ENCODE results near the gene STOM.
A peak's percentile ranks its signal among the peaks of the same experiment; 100 is the strongest.

The STOM gene

GRCh38 chr9:121371495-121372061 lies 1.5 kb upstream of the STOM start:
- peak; percentile 66 for DNase-seq (ENCODE audit: low spot score)

DNA sequence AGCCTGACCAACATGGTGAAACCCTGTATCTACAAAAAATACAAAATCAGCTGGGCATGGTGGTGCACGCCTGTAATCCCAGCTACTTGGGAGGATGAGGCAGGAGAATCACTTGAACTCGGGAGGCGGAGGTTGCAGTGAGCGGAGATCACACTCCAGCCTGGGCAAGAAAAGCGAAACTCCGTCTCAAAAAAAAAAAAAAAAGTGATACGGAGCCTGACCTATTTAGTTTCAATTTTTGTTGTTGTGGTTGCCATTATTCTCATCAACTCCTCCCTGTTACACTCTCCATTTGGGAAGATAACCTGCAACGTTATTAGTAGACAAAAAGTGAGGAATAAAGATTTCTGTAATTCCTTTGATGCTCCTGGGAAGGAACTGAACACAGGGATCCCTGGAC lies 1.3 kb downstream of the STOM start:
- peak; percentile 78 for DNase-seq (ENCODE audit: low spot score)

GRCh38 chr9:121368138-121368522 lies 1.9 kb downstream of the STOM start:
- DNase-seq (ENCODE audit: low spot score), result peak; percentile 75

GRCh38 chr9:121367306-121368137 lies 2.5 kb downstream of the STOM start:
- peak; percentile 76 for DNase-seq (ENCODE audit: low spot score)

DNA sequence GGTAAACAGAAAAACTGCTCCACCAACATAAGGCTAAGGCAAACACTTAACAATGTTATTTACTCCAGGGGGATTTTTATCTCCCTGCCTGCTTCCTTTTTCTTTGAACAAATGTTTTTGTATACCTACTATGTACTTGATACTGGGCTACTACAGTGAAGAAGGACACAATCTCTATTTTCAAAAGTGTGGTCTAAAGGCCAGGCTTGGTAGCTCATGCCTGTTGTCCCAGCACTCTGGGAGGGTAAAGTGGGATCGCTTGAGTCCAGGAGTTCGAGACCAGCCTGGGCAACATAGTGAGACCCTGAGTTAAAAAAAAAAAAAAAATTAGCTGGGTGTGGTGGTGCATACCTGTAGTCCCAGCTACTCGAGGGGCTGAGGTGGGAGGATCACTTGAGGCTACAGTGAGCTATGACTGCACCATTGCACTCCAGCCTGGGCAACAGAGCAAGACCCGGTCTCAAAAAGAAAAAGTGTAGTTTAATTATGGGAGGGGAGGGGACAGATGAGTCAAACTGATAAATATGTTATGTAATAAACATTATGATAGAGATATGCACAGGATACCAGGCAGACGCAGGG lies 3.3 kb downstream of the STOM start:
- peak; percentile 75 for DNase-seq (ENCODE audit: low spot score)

- DNase-seq (ENCODE audit: low spot score), result peak; percentile 79
Observed at GRCh38 chr9:121365564-121365963, 4.5 kb downstream of the STOM start.

GRCh38 chr9:121364886-121365285 lies 5.2 kb downstream of the STOM start:
- DNase-seq (ENCODE audit: low spot score), result peak; percentile 77

- DNase-seq (ENCODE audit: low spot score), result peak; percentile 84
Observed at GRCh38 chr9:121364077-121364476, 6.0 kb downstream of the STOM start.

- no peak for DNase-seq (ENCODE audit: low spot score)
Observed at GRCh38 chr9:121363622-121363961, 6.5 kb downstream of the STOM start.

GRCh38 chr9:121362813-121363621 lies 7.0 kb downstream of the STOM start:
- DNase-seq (ENCODE audit: low spot score), result peak; percentile 74

DNA sequence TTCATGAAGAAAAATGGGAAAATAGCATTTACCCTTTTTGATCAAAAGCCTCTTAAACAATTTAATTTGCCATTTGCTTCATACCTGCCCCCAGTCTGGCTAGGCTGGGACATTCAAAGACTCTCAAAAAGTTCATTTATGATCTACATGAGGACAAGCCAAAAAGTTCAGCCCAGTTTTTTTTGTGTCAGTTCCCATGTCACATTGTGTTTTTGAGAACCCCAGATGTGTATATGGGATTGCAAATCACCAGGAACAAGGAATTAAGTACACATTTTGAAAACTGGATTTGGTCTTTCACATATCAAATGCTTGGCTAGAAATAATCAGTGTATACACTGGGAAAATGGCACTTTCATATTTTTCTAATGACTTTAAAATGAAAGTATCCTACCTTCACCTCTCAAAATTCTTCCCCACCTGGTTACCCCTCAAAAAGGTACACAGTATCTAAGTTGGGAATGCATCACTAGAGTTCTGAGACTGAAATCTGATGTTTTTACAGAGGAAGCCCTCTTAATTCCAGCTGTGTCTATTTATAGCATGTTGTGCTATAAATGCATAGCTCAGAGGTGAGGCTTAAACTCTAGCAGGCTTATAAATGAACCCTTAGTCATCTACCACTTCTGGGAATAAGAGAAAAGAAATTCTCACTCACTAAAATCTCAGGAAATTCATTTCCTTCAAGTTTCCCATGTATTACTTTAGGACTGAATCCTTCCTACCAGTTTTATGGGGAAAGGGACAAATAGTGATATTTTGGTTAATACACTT lies 9.3 kb downstream of the STOM start:
- peak; percentile 71 for DNase-seq (ENCODE audit: low spot score)

DNA sequence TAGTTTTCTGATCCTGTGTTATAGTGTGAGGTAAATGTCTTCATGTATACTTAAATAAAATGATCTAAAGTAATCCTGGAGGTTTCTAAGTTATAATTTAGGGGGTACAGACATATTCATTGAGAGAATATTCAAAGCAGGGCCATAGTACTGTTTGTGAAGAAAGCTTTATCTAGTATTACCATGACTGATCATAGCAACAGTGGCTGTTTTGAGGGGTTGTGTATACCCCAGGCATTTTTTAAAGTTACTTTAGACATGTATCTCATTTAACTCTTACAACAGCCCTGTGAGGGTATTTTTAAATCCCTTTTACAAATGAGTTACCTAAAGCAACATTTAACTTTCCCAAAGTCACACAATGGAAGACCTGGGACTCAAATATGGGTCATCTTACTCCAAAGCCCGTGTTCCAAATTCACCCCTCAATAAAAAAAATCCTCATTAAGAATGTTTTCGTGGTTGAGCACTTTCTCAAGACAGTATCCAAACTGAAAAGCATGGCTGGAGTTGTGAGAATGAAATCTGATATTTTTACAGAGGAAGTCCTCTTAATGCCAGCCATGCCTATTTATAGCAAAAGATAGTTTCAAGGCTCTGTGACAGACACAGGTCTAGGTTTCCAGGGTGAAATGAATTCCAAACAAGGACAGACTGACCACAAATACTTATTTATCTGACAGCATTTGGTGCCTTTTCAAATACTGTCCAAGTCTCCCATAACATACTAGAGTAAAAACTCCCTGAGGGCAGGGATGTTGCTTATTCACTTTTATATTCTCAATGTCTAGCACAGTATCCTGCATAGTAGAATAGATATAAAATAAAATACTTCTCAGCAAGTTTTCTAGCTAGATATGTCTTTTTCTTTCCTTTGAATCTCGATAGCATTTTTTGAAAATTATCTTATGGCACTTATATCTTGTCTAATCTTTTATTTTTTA lies 10.4 kb downstream of the STOM start:
- DNase-seq (ENCODE audit: low spot score), result peak; percentile 69

DNA sequence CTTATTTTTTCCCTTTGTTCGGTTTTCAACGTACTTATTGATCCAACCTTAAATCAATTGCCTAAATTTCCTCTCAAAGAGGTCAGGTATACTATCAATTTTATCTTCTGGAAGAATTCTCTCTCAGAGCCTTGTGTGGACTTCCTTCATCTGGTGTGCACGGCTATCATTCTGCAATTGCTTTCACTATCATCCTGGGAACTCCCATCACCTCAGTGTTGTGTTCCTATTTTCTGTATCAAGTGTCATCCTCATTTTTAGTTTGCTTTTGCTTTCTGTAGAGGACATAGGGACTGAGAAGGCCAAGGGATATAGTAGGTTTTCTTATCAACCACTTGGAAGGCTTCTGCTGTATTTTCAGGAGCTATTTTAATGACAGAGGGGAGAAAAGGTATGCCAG lies 11.3 kb downstream of the STOM start:
- no peak for DNase-seq (ENCODE audit: low spot score)

- no peak for DNase-seq (ENCODE audit: low spot score)
Observed at GRCh38 chr9:121357011-121357410, 13.0 kb downstream of the STOM start.

DNA sequence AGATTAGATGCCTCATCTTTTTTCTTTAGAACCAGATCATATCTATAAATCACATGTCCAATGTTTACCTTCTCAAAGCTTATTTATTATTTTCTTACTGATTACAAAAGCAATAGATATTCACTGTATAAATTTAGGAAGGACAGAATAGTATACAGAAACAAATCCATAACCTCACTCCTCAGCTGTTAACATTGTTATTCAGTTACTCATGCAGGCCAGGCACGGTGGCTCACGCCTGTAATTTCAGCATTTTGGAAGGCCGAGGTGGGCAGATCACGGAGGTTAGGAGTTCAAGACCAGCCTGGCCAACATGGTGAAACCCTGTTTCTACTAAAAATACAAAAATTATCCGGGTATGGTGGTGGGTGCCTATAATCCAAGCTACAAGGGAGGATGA lies 15.3 kb downstream of the STOM start:
- DNase-seq (ENCODE audit: low spot score), result no peak

DNA sequence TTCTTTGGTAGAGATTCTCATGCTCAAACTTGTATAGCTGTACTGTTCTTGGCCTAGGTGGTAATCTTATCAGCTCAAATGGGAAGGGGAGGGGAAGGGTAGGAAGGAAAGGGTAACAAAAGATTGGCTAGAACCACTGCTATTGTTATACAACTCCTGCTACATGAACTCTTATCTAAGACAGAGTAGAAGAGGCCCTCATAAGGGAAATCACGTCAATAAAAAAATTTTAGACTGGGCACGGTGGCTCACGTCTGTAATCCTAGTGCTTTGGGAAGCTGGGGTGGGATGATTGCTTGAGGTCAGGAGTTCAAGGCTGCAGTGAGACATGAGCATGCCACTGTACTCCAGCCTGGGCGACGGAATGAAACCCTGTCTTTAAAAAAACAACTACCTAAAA lies 15.9 kb downstream of the STOM start:
- no peak for DNase-seq (ENCODE audit: low spot score)

DNA sequence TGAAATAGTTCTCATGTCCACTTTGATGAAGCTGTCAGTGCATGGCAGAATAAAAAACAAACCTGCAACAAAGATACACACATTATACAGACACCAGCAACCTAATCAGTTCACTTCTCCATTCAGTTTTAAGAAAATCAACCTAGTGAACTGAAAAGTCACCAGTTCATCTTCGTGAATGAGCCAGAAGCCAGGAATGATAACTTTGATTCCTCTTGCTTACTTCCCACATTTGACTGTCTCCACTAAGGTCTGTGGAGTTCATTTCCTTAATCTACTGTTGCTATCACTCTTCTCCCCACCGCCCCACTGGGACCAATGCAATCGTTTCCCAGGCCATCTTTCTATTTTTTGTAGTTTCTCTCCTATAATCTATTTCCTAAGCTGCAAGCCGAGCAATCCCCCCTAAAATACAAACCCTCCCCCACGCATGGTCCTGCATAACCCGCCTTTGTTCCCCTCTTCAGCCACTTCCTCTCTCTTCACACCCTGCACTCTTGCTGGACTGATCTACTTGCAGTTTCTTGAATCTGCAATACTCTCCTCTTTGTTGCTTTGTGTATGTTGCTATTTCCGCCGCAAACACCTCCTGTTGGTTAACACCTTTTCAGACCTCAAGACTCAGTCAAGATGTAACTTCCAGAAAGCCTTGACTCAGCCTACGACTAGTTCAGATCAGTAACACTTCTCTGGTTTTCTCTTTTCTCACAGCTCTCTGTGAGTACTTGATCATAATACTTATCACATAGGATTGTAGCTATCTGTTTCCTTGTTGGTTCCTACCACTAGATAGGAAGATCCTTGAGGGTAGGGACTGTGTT lies 16.6 kb downstream of the STOM start:
- DNase-seq (ENCODE audit: low spot score), result peak; percentile 66

- DNase-seq (ENCODE audit: low spot score), result peak; percentile 99
Observed at GRCh38 chr9:121350993-121351561, 19.0 kb downstream of the STOM start.

DNA sequence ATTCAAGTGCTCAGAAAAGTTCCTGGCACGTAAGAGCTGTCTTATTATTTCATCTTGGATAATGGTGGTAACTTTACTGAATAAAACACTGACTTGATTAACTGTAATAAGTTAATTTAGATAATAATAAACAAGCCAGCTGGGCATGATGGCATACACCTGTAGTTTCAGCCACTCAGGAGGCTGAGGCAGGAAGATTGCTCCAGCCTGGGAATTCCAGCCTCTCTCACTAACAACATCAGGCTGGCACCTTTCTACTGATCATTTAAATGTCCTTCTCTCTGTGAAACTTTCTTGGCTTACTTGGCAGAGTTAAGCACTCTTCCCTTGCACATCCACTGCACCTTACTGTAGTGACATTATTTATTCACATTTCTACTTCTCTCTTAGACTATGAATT lies 20.0 kb downstream of the STOM start:
- DNase-seq (ENCODE audit: low spot score), result peak; percentile 68

All from hematopoietic multipotent progenitor cell treated with erythropoietin and hydrocortisone succinate and interleukin-3 and kit ligand, for 17 days (in vitro differentiated cells).